H1 (cell line): ENCODE measurements around the gene ITPR3. TPM values are rescaled to one million over a fixed set of nuclear protein-coding genes. Genes with fewer than 3 reads are reported as not detected.

Experiments used
- CTCF ChIA-PET: fragments of 300-600 bp; sonication (Branson Sonifier 250); formaldehyde crosslinking; loops from one replicate; lab custom pipeline; 2021; ENCODE audit not compliant: partially characterized antibody; lab: Charles Lee
- POLR2A ChIA-PET: fragments of 300-600 bp; sonication (Branson Sonifier 250); formaldehyde crosslinking; loops from one replicate; lab custom pipeline; 2021; ENCODE audit warnings: inconsistent platforms; ENCODE audit not compliant: partially characterized antibody; lab: Charles Lee
- DNase-seq, 2 experiments: peaks; one replicate each; pipeline versions ENCODE4 v3.0.0 to v3.0.0-alpha.2; 2010 to 2022; ENCODE audit warnings: low spot score in 2 of 2, low read depth in 1 of 2, mixed read lengths in 1 of 2
- FAIRE-seq: peaks from 2 replicates; lab custom pipeline; 2011; peaks lifted over from hg19 to GRCh38; lab: Jason Lieb, UNC
- H2AFZ ChIP-seq: 2 replicates; pipeline ENCODE4 v1.8.1; 2012; ENCODE audit warnings: low read length, inconsistent platforms
- H2AK5ac ChIP-seq: 2 replicates; pipeline ENCODE4 v1.6.1; 2013; ENCODE audit warnings: low read depth, low read length
- H2BK120ac ChIP-seq: replicated peaks from 2 replicates; pipeline ENCODE3; 2013; ENCODE audit warnings: low read depth, low read length, inconsistent platforms
- H2BK12ac ChIP-seq: 2 replicates; pipeline ENCODE4 v1.6.1; 2013; ENCODE audit warnings: low read depth, low read length
- H2BK15ac ChIP-seq: 2 replicates; pipeline ENCODE4 v1.6.1; 2013; ENCODE audit warnings: low read length
- H2BK20ac ChIP-seq: 2 replicates; pipeline ENCODE4 v1.6.1; 2013; ENCODE audit warnings: low read length
- H2BK5ac ChIP-seq: 2 replicates; pipeline ENCODE4 v1.6.1; 2013; ENCODE audit warnings: low read depth, low read length
- H3K14ac ChIP-seq: 2 replicates; pipeline ENCODE4 v1.6.1; 2013; ENCODE audit warnings: inconsistent platforms; ENCODE audit not compliant: insufficient read length
- H3K18ac ChIP-seq: 2 replicates; pipeline ENCODE4 v1.6.1; 2013; ENCODE audit warnings: low read length; ENCODE audit errors: extremely low read depth
- H3K23ac ChIP-seq: 2 replicates; pipeline ENCODE4 v1.6.1; 2013; ENCODE audit warnings: inconsistent platforms; ENCODE audit not compliant: insufficient read length
- H3K23me2 ChIP-seq: 2 replicates; pipeline ENCODE4 v1.6.1; 2013; ENCODE audit warnings: low read depth, low read length
- H3K27ac ChIP-seq: 2 replicates; pipeline ENCODE4 v1.6.1; 2011; ENCODE audit warnings: low read depth, low read length, inconsistent platforms
- H3K27me3 ChIP-seq, 4 experiments: replicated peaks in 1 of 4; 1 replicate in 1 of 4; 2 replicates in 3 of 4; pipeline versions ENCODE4 v1.6.1 to v1.8.1; 2011 to 2013; ENCODE audit warnings: low read length in 3 of 4, mild to moderate bottlenecking in 3 of 4, inconsistent platforms in 2 of 4, mixed read lengths in 2 of 4, moderate library complexity in 1 of 4; ENCODE audit not compliant: control insufficient read depth in 3 of 4, insufficient read depth in 3 of 4; ENCODE audit errors: extremely low read depth in 1 of 4
- H3K36me3 ChIP-seq, 4 experiments: 2 replicates each; pipeline versions ENCODE4 v1.6.1 to v1.8.1; 2011 to 2013; ENCODE audit warnings: mild to moderate bottlenecking in 4 of 4, low read length in 3 of 4, moderate library complexity in 2 of 4, control low read depth in 1 of 4, inconsistent platforms in 1 of 4; ENCODE audit not compliant: insufficient read depth in 4 of 4, control insufficient read depth in 2 of 4
- H3K4ac ChIP-seq: replicated peaks from 2 replicates; pipeline ENCODE3; 2013; ENCODE audit warnings: low read length, low read depth, mixed read lengths, inconsistent platforms; ENCODE audit not compliant: insufficient read length
- H3K4me1 ChIP-seq, 4 experiments: replicated peaks in 1 of 4; 1 replicate in 1 of 4; 2 replicates in 3 of 4; pipeline versions ENCODE4 v1.6.1 to v1.8.1; 2011 to 2013; ENCODE audit warnings: low read length in 3 of 4, inconsistent platforms in 2 of 4, mixed read lengths in 1 of 4; ENCODE audit not compliant: insufficient read depth in 4 of 4, control insufficient read depth in 3 of 4
- H3K4me2 ChIP-seq, 2 experiments: 2 replicates each; pipeline versions ENCODE4 v1.6.1 to v1.8.1; 2011 to 2013; ENCODE audit warnings: low read depth in 2 of 2, low read length in 2 of 2, control low read depth in 1 of 2, inconsistent platforms in 1 of 2, mild to moderate bottlenecking in 1 of 2; ENCODE audit not compliant: insufficient read depth in 1 of 2
- H3K4me3 ChIP-seq, 4 experiments: fragments of 200-600, 300-600 bp in 1 of 4; sonication (generic), shearing (Covaris generic), sonication (Bioruptor Twin) in 1 of 4; 2 replicates each; pipeline versions ENCODE4 v1.5.1 to v1.8.1; 2011 to 2016; ENCODE audit warnings: low read length in 4 of 4, low read depth in 3 of 4, control low read depth in 2 of 4, inconsistent platforms in 2 of 4, mild to moderate bottlenecking in 2 of 4, mixed read lengths in 1 of 4, moderate library complexity in 1 of 4; ENCODE audit not compliant: insufficient read depth in 2 of 4; ENCODE audit errors: extremely low read depth in 1 of 4
- H3K56ac ChIP-seq: replicated peaks from 2 replicates; pipeline ENCODE3; 2013; ENCODE audit warnings: low read depth, mild to moderate bottlenecking, mixed read lengths, low read length, inconsistent platforms; ENCODE audit not compliant: insufficient read length
- H3K79me1 ChIP-seq: 2 replicates; pipeline ENCODE4 v1.6.1; 2013; ENCODE audit warnings: low read depth, low read length, control low read depth
- H3K79me2 ChIP-seq, 2 experiments: 2 replicates each; pipeline versions ENCODE4 v1.6.1 to v1.8.1; 2012 to 2013; ENCODE audit warnings: low read length in 2 of 2, mild to moderate bottlenecking in 2 of 2, inconsistent platforms in 1 of 2; ENCODE audit not compliant: insufficient read depth in 2 of 2, control insufficient read depth in 1 of 2
- H3K9ac ChIP-seq, 4 experiments: replicated peaks in 1 of 4; 1 replicate in 1 of 4; 2 replicates in 3 of 4; pipeline versions ENCODE4 v1.6.1 to v1.8.1; 2011 to 2013; ENCODE audit warnings: low read depth in 3 of 4, low read length in 3 of 4, control low read depth in 2 of 4, mild to moderate bottlenecking in 2 of 4, moderate library complexity in 2 of 4, inconsistent platforms in 1 of 4; ENCODE audit errors: extremely low read depth in 1 of 4
- H3K9me3 ChIP-seq, 2 experiments: 2 replicates each; pipeline versions ENCODE4 v1.6.1 to v1.8.1; 2012 to 2013; ENCODE audit warnings: mild to moderate bottlenecking in 2 of 2, moderate library complexity in 2 of 2, control low read depth in 1 of 2, inconsistent platforms in 1 of 2, low read depth in 1 of 2, low read length in 1 of 2, mixed read lengths in 1 of 2; ENCODE audit not compliant: insufficient read depth in 2 of 2
- H4K20me1 ChIP-seq, 2 experiments: replicated peaks in 1 of 2; 2 replicates each; pipeline versions ENCODE3 to v1.8.1; 2011 to 2013; ENCODE audit warnings: inconsistent platforms in 2 of 2, low read length in 2 of 2, mild to moderate bottlenecking in 1 of 2; ENCODE audit not compliant: insufficient read depth in 2 of 2, control insufficient read depth in 1 of 2
- H4K5ac ChIP-seq: 2 replicates; pipeline ENCODE4 v1.6.1; 2013; ENCODE audit warnings: low read length, low read depth, mixed read lengths, inconsistent platforms; ENCODE audit not compliant: insufficient read length
- H4K8ac ChIP-seq: 2 replicates; pipeline ENCODE4 v1.8.0; 2013; ENCODE audit warnings: mild to moderate bottlenecking, moderate library complexity, low read length, inconsistent platforms; ENCODE audit not compliant: insufficient read depth; ENCODE audit errors: extremely low read depth
- H4K91ac ChIP-seq: replicated peaks from 2 replicates; pipeline ENCODE3; 2013; ENCODE audit warnings: low read length, mixed read lengths, inconsistent platforms; ENCODE audit not compliant: insufficient read length
- FOSL1 ChIP-seq: IDR thresholded peaks from 2 replicates; pipeline ENCODE4 v1.6.1; 2011; ENCODE audit warnings: mild to moderate bottlenecking, low read depth, low read length, moderate library complexity; ENCODE audit not compliant: insufficient read depth
- GABPA ChIP-seq: IDR thresholded peaks from 2 replicates; pipeline ENCODE4 v1.6.1; 2011; ENCODE audit warnings: mild to moderate bottlenecking, low read length, moderate library complexity, borderline replicate concordance; ENCODE audit not compliant: insufficient read depth
- KDM4A ChIP-seq: IDR thresholded peaks from one replicate; pipeline ENCODE4 v1.7.1; 2012; ENCODE audit warnings: low read depth, mild to moderate bottlenecking, moderate library complexity, low read length, inconsistent platforms; ENCODE audit not compliant: severe bottlenecking
- SAP30 ChIP-seq: fragments of 300-600 bp; sonication (generic); IDR thresholded peaks from 2 replicates; pipeline ENCODE4 v1.7.1; 2012; ENCODE audit warnings: low read length, moderate library complexity, mild to moderate bottlenecking, inconsistent platforms; ENCODE audit not compliant: insufficient read depth, insufficient replicate concordance
- SRF ChIP-seq: IDR thresholded peaks from 2 replicates; pipeline ENCODE4 v1.6.1; 2011; ENCODE audit warnings: mild to moderate bottlenecking, low read depth, low read length, moderate library complexity
- WGBS, 2 experiments: shearing (Covaris generic) in 1 of 2; methylation state at CpG; one replicate each; pipeline versions ENCODE4 v1.1.6 to v1.1.7; 2013 to 2015; ENCODE audit warnings: low lambda C conversion rate in 2 of 2, mixed read lengths in 2 of 2, inconsistent platforms in 1 of 2, low coverage in 1 of 2, missing lambda C conversion rate in 1 of 2; ENCODE audit not compliant: insufficient replicate concordance in 2 of 2, insufficient coverage in 1 of 2, insufficient read length in 1 of 2; ENCODE audit errors: extremely low coverage in 1 of 2, missing lambda C conversion rate in 1 of 2; 5-methylcytosine and 5-hydroxymethylcytosine counted together
- polyA plus RNA-seq, 7 experiments: library from polyadenylated mRNA; depleted of rRNA in 3 of 7; stranded (reverse) in 5 of 7; unstranded in 2 of 7; fragments of >200 nt in 5 of 7; fragments of 200-250 nt in 2 of 7; gene quantifications; 1 replicate in 5 of 7; 2 replicates in 1 of 7; 4 replicates in 1 of 7; pipeline versions ENCODE4 v1.2.1 to v1.2.3, GENCODE V29; 2011 to 2013; ENCODE audit warnings: missing spikeins in 2 of 7, mixed read lengths in 2 of 7
- total RNA-seq: library from RNA; stranded (reverse); fragmentation: NEBNext Ultra II Directional; extraction: Animal tissue kit (Norgen Biotek cat#: 25700); gene quantifications from 2 replicates; pipeline ENCODE4 v1.2.1, GENCODE V29; 2021
- TF ChIP-seq, protein P1 (sequence below): IDR thresholded peaks from 2 replicates; pipeline ENCODE4 v1.6.1; 2012; ENCODE audit warnings: inconsistent platforms

Gene ITPR3
- total and polyA plus RNA-seq, 2 of the 8 experiments (the other 6 are each of a cell fraction or from before 2014, with no cell fraction given) = 29.1 to 45.7 TPM

DNA sequence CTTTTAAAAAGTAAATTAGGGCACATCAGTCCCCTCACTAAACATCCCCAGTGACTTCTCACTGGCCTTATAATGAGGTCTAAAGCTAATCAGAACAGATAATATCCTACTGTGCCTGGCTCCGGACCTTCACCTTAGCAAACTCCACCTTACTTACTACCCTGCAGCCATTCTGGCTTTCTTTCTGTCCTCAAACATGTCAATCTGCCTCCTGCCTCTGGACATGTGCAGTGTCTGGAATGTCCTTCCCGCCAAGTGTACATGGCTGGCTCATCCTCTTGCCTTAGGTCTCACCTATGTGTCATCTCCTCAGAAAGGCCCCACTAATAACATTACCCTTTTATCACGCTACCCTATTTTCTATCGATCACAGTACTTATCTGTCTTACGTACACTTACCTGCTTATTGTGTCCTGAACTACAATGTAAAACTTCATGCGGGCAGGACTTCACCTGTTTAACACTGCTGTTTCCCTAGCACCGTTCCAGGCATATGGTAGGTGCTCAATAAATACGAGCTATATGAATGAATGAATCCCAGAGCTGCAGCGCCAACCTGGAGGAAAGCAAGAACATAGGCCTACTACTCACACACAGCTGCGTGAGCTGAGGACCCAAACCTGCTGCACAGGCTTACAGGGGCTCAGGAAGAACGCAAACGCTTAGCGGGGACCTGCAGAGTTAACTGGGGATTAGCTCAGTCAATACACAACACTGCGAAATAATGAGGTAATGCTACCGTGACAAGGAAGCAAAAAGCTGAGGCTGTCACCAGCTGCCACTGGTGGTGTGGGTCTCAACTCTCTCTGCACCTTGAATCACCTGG is 89.4 kb downstream of the ITPR3 start:
- peaks cover 2% of the 10 kb centered on the region; the same call in 1 of the 2 replicates for H3K23me2 ChIP-seq
- no peak overlapping the region for H3K14ac ChIP-seq
- H3K9me3 ChIP-seq = no peaks in the 10 kb centered on the region
- peak overlapping the region; percentile 84; the same call in 1 of the 2 replicates for H2AK5ac ChIP-seq
- H2BK20ac ChIP-seq = no peak overlapping the region
- DNase-seq (no peak), FAIRE-seq (no peak)
- peaks cover 15% of the 10 kb centered on the region for H3K79me1 ChIP-seq
- H4K8ac ChIP-seq = no peak overlapping the region
- H2BK12ac ChIP-seq = peak overlapping the region; percentile 46; the same call in 1 of the 2 replicates
- POLR2A ChIA-PET = interaction anchor here (0.6 to 2.3 kb wide), 33 partner anchors 9 to 435 kb away, joined by 3 to 31 read pairs (median 5); partner anchors contain the start of gene BAK1
- CTCF ChIA-PET = interaction anchor here (0.6 to 4.2 kb wide), 27 partner anchors 8 to 316 kb away, joined by 3 to 28 read pairs (median 4); partner anchors contain the start of gene BAK1
- no peak overlapping the region for H2BK5ac ChIP-seq
- peaks cover 0 to 15% of the 10 kb centered on the region in 2 experiments; a peak in 2 of 4 replicates for H3K79me2 ChIP-seq
- TF ChIP-seq SRF = no peak
- TF ChIP-seq KDM4A = no peak
- no peak for TF ChIP-seq SAP30
- TF ChIP-seq GABPA = no peak
- TF ChIP-seq, protein P1, sequence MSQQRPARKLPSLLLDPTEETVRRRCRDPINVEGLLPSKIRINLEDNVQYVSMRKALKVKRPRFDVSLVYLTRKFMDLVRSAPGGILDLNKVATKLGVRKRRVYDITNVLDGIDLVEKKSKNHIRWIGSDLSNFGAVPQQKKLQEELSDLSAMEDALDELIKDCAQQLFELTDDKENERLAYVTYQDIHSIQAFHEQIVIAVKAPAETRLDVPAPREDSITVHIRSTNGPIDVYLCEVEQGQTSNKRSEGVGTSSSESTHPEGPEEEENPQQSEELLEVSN = 0 out of 2 replicates have a peak, but pooled peaks have one; percentile 25
- no peak for TF ChIP-seq FOSL1
- H3K4me2 ChIP-seq = peak overlapping the region; percentile 62 to 76
- H3K23ac ChIP-seq = no peak overlapping the region
- no peak overlapping the region for H3K27ac ChIP-seq
- H4K91ac ChIP-seq = no peak overlapping the region
- no peak overlapping the region; a peak in 2 of 7 replicates for H3K9ac ChIP-seq
- H3K4ac ChIP-seq = peak overlapping the region; percentile 91
- peaks cover 7 to 25% (median 20%) of the 10 kb centered on the region in 4 experiments for H3K36me3 ChIP-seq
- no peak overlapping the region for H2AFZ ChIP-seq
- peak overlapping the region; percentile 100 for H4K5ac ChIP-seq
- H2BK120ac ChIP-seq = no peak overlapping the region
- H3K27me3 ChIP-seq = no peaks in the 10 kb centered on the region
- peaks cover 2 to 14% (median 6%) of the 10 kb centered on the region in 4 experiments; a peak in 4 of 7 replicates for H3K4me1 ChIP-seq
- 0 out of 2 replicates have a peak overlapping the region, but pooled peaks have one; percentile 8 for H2BK15ac ChIP-seq
- peaks cover 3 to 7% of the 10 kb centered on the region in 2 experiments for H4K20me1 ChIP-seq
- no peak overlapping the region for H3K18ac ChIP-seq
- peak overlapping the region in 3 of 4 experiments; percentile 19 to 77 (median 59); a peak in 7 of 8 replicates for H3K4me3 ChIP-seq
- 92 to 100% methylated on average over 3 to 15 of the region's 15 CpGs for WGBS, 2 experiments
- no peak overlapping the region for H3K56ac ChIP-seq
